Gastrocnemius medialis (tissue), 4 donors: Measurements from ENCODE around the gene GRM5.

ENCODE experiments used
- CTCF ChIP-seq, 5 experiments: fragments of 450-650 bp in 3 of 5; fragments of 200-600 bp in 2 of 5; sonication (generic) in 2 of 5; IDR thresholded peaks in 4 of 5; conservative IDR thresholded peaks in 1 of 5; 1 replicate in 4 of 5; 2 replicates in 1 of 5; pipeline ENCODE4 v1.5.1; 2016 to 2019; ENCODE audit warnings: antibody characterized with exemption in 5 of 5, mild to moderate bottlenecking in 3 of 5, moderate library complexity in 3 of 5
- POLR2A ChIP-seq, 2 donors: fragments of 450-650 bp; IDR thresholded peaks; one replicate each; pipeline ENCODE4 v1.6.1; 2017; ENCODE audit warnings: antibody characterized with exemption in 2 of 2, mild to moderate bottlenecking in 2 of 2, moderate library complexity in 2 of 2

- TF ChIP-seq POLR2A (IDR thresholded peaks at IDR 0.05) (no peak), CTCF (IDR thresholded peaks at IDR 0.05 in 4 of 5, conservative IDR thresholded peaks at IDR 0.05 in 1 of 5) (no peak)
Measured at GRCh38 chr11:88770475-88771079, 295.2 kb downstream of the GRM5 start.
